ENCODE measurements around the gene ZNF410.
"Not testable (repeated sequence)": the region's sequence is repeated elsewhere in the genome, so short reads cannot be mapped to it uniquely, and the experiment has no call there.

ZNF410 gene, protein sequence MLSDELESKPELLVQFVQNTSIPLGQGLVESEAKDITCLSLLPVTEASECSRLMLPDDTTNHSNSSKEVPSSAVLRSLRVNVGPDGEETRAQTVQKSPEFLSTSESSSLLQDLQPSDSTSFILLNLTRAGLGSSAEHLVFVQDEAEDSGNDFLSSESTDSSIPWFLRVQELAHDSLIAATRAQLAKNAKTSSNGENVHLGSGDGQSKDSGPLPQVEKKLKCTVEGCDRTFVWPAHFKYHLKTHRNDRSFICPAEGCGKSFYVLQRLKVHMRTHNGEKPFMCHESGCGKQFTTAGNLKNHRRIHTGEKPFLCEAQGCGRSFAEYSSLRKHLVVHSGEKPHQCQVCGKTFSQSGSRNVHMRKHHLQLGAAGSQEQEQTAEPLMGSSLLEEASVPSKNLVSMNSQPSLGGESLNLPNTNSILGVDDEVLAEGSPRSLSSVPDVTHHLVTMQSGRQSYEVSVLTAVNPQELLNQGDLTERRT

DNA sequence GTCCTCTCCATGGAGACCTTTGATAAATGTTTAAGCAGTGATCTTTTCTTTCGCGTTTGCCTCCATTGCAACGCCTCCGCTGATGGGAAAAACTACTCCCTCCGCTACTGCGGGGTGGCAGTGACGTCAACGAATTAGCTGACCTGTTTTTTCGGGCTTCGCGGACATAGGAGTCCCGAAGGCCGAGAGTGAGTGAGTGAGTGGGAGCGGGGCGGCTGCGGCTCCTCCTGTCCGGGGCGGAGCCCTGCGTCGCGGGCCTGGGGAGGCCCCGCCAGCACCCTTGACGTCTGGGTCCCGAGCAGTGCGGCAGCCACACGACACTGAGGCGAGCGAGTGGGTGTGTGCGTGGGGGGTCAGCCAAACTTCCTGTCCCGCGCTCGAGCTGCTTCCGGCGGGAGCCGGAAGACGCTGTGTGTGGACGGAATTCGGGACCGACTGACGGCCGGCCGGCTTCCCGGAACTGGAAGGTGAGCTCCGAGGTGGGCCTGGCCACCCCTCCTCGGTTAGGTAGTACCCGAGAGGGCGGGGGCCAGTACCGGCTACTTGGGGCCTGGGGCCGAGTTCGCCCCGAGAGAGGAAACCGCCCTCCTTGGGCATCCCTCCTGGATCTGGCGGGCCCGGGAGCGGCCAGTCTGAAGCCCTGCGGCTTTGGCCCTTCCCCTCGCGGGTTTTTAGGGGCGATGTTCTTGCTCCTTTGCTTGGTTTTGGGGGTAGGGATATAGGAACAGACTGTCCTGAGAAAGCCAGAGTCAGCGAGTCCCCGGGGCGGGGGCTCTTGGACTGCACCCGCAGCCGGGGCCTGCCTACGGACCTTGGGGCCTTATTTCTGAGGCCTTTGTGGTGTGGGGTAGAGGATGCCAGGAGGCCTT lies at the start of gene ZNF410:
ZNF410 (plus strand) TSS at position 411 of the 869 bp plus-strand sequence. CDS start 5,317 bp downstream, outside the sequence.
- H3K79me2 ChIP-seq (ENCODE audit: low read length): peaks cover 63% of the 10 kb centered on the region
- peak within 1 kb of the TSS; percentile 60 for H3K27ac ChIP-seq (ENCODE audit: low read length)
- H3K36me3 ChIP-seq (replicated peaks; ENCODE audit: low read depth, low read length): no peaks in the 10 kb centered on the region
- H2AFZ ChIP-seq (ENCODE audit: low read depth, low read length): peak within 1 kb of the TSS; percentile 94
- H3K4me1 ChIP-seq (ENCODE audit: low read length): peaks cover 24% of the 10 kb centered on the region
- peak within 1 kb of the TSS; percentile 96 for H3K4me3 ChIP-seq (ENCODE audit: low read length)
- no peaks in the 10 kb centered on the region for H3K9me3 ChIP-seq (ENCODE audit: insufficient read depth, low read length)
- no peaks in the 10 kb centered on the region for H3K27me3 ChIP-seq (ENCODE audit: low read depth, low read length)
- H3K4me2 ChIP-seq (ENCODE audit: low read length): peak within 1 kb of the TSS; percentile 87
- TF ChIP-seq, protein P1, sequence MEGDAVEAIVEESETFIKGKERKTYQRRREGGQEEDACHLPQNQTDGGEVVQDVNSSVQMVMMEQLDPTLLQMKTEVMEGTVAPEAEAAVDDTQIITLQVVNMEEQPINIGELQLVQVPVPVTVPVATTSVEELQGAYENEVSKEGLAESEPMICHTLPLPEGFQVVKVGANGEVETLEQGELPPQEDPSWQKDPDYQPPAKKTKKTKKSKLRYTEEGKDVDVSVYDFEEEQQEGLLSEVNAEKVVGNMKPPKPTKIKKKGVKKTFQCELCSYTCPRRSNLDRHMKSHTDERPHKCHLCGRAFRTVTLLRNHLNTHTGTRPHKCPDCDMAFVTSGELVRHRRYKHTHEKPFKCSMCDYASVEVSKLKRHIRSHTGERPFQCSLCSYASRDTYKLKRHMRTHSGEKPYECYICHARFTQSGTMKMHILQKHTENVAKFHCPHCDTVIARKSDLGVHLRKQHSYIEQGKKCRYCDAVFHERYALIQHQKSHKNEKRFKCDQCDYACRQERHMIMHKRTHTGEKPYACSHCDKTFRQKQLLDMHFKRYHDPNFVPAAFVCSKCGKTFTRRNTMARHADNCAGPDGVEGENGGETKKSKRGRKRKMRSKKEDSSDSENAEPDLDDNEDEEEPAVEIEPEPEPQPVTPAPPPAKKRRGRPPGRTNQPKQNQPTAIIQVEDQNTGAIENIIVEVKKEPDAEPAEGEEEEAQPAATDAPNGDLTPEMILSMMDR (IDR thresholded peaks at IDR 0.05; ENCODE audit: low read depth, low read length): no peak
- TF ChIP-seq EZH2phosphoT487 (IDR thresholded peaks at IDR 0.05; ENCODE audit: low read depth): no peak
- peak within 1 kb of the TSS; percentile 93 for H3K9ac ChIP-seq (ENCODE audit: low read length)
- no peaks in the 10 kb centered on the region; the same call in 1 of the 2 replicates for H4K20me1 ChIP-seq (ENCODE audit: insufficient read depth, low read length)

DNA sequence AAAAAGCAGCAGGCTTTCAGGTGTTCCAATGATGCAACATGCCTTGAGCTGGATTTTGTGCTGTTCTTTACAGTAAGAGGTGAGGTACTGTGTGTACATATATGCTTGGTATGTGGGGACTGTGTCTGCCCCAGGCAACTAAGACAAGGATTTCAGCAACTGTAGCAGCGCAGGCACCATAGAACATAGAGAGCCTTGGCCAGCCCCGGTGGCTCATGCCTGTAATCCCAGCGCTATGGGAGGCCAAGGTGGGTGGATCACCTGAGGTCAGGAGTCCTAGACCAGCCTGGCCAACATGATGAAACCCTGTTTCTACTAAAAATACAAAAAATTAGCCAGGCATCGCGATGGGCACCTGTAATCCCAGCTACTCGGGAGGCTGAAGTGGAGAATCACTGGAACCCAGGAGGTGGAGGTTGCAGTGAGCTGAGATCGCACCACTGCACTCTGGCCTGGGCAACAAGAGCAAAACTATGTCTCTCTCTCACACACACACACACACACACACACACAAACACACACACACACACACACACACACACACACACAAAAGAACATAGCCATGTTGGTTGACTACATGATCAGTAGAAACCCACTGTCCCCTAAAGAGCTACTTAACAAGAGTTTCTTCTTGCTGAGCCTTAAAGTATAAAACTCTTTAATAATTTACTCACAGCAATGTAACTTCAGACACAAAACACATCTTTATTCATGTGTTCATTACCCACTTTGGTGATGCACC lies 48.2 kb upstream of the ZNF410 start:
- not testable (repeated sequence) for H3K27me3 ChIP-seq (ENCODE audit: low read depth, low read length); H3K79me2 ChIP-seq (ENCODE audit: low read length); H3K4me1 ChIP-seq (ENCODE audit: low read length); H3K4me2 ChIP-seq (ENCODE audit: low read length); H3K9ac ChIP-seq (ENCODE audit: low read length); H3K27ac ChIP-seq (ENCODE audit: low read length); H3K9me3 ChIP-seq (ENCODE audit: insufficient read depth, low read length); H3K4me3 ChIP-seq (ENCODE audit: low read length); H3K36me3 ChIP-seq (replicated peaks; ENCODE audit: low read depth, low read length); H4K20me1 ChIP-seq (ENCODE audit: insufficient read depth, low read length); H2AFZ ChIP-seq (ENCODE audit: low read depth, low read length)

DNA sequence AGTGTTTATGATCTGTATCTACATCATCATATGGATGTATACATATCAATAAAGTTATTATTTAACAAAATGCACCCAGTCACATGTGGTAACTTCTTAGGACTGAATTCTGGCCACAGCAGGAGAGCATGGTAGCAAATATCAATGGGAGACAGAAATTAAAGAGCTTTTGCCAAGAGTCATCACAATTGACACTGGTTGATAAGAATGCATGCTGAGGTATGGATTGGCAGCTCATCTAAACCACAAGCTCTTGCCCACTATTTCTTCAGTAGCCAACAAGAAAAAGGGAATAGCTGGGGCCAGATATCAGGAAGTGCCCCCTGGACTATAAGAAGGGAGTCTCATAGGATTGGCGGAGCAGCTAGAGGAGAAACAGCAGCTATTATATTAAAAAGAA lies 44.5 kb upstream of the ZNF410 start:
- TF ChIP-seq, protein P1 (IDR thresholded peaks at IDR 0.05; ENCODE audit: low read depth, low read length): no peak
- no peak for TF ChIP-seq EZH2phosphoT487 (IDR thresholded peaks at IDR 0.05; ENCODE audit: low read depth)

DNA sequence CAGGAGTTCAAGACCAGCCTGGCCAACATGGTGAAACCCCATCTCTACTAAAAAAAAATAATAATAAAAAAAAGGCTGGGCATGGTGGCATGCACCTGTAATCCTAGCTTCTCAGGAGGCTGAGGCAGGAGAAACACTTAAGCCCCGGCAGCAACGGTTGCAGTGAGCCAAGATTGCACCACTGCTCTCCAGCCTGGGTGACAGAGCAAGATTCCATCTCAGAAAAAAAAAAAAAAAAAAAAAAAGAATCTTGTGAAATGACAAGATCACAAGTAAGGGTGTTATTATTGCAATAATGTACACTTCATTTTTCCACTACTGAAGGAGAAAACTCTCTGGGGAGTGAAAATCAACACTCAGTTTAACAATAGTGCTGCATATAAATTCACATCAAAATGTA lies 43.8 kb upstream of the ZNF410 start:
- Histone ChIP-seq H2AFZ (ENCODE audit: low read depth, low read length) (no peak overlapping the region), H3K4me1 (ENCODE audit: low read length) (no peaks in the 10 kb centered on the region), H3K9ac (ENCODE audit: low read length) (no peak overlapping the region), H3K27ac (ENCODE audit: low read length) (no peak overlapping the region), H3K36me3 (replicated peaks; ENCODE audit: low read depth, low read length) (no peaks in the 10 kb centered on the region), H3K4me3 (ENCODE audit: low read length) (no peak overlapping the region), H3K9me3 (ENCODE audit: insufficient read depth, low read length) (no peaks in the 10 kb centered on the region), H4K20me1 (ENCODE audit: insufficient read depth, low read length) (no peaks in the 10 kb centered on the region), H3K4me2 (ENCODE audit: low read length) (no peak overlapping the region), H3K27me3 (ENCODE audit: low read depth, low read length) (peaks cover 10% of the 10 kb centered on the region; the same call in 1 of the 2 replicates), H3K79me2 (ENCODE audit: low read length) (no peaks in the 10 kb centered on the region)
- TF ChIP-seq EZH2phosphoT487 (IDR thresholded peaks at IDR 0.05; ENCODE audit: low read depth): no peak
- TF ChIP-seq, protein P1 (IDR thresholded peaks at IDR 0.05; ENCODE audit: low read depth, low read length): no peak

More for the DNA sequence above, 44.5 kb upstream of the ZNF410 start:
- H3K79me2 ChIP-seq (ENCODE audit: low read length): no peaks in the 10 kb centered on the region
- H4K20me1 ChIP-seq (ENCODE audit: insufficient read depth, low read length): no peaks in the 10 kb centered on the region
- no peaks in the 10 kb centered on the region for H3K36me3 ChIP-seq (replicated peaks; ENCODE audit: low read depth, low read length)
- peaks cover 6% of the 10 kb centered on the region; the same call in 1 of the 2 replicates for H3K27me3 ChIP-seq (ENCODE audit: low read depth, low read length)
- no peak overlapping the region for H3K9ac ChIP-seq (ENCODE audit: low read length)
- no peak overlapping the region for H3K4me2 ChIP-seq (ENCODE audit: low read length)
- H2AFZ ChIP-seq (ENCODE audit: low read depth, low read length): no peak overlapping the region
- no peaks in the 10 kb centered on the region for H3K9me3 ChIP-seq (ENCODE audit: insufficient read depth, low read length)
- no peak overlapping the region for H3K4me3 ChIP-seq (ENCODE audit: low read length)
- no peak overlapping the region for H3K27ac ChIP-seq (ENCODE audit: low read length)
- H3K4me1 ChIP-seq (ENCODE audit: low read length): no peaks in the 10 kb centered on the region

Measured in OCI-LY3 (cell line).